Measurements from ENCODE around the gene WEE1. TPM values are rescaled to one million over a fixed set of nuclear protein-coding genes. Genes with fewer than 3 reads are reported as not detected.

Gene WEE1
- total RNA-seq, 1 donor from 2014 or later, result 111 TPM

DNA sequence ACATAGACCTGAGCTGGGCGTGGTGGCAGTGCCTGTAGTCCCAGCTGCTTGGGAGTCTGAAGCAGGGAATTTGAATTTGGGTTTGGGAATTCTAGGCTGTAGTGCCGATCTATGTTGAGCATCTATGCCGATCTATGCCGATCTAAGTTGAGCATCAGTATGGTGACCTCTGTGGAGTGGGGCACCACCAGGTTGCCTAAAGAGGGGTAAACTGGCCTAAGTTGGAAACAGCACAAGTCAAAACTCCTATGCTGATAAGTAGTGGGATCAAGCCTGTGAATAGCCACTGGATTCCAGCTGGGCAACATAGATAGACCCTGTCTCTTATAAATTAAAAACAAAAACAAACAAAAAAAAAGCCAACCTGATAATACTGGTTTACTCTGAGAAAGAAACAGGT, 7.4 kb downstream of the WEE1 start:
- Mint-ChIP-seq H3K9me3 (ENCODE audit: unreplicated experiment) (no peaks in the 10 kb centered on the region), H3K4me1 (ENCODE audit: unreplicated experiment) (peaks cover 38% of the 10 kb centered on the region), H3K4me3 (ENCODE audit: unreplicated experiment) (no peak overlapping the region), H3K36me3 (ENCODE audit: unreplicated experiment) (peaks cover 78% of the 10 kb centered on the region), H3K27me3 (ENCODE audit: unreplicated experiment) (no peaks in the 10 kb centered on the region), H3K27ac (ENCODE audit: unreplicated experiment) (peak overlapping the region; percentile 32)
- TF ChIP-seq, protein P1, sequence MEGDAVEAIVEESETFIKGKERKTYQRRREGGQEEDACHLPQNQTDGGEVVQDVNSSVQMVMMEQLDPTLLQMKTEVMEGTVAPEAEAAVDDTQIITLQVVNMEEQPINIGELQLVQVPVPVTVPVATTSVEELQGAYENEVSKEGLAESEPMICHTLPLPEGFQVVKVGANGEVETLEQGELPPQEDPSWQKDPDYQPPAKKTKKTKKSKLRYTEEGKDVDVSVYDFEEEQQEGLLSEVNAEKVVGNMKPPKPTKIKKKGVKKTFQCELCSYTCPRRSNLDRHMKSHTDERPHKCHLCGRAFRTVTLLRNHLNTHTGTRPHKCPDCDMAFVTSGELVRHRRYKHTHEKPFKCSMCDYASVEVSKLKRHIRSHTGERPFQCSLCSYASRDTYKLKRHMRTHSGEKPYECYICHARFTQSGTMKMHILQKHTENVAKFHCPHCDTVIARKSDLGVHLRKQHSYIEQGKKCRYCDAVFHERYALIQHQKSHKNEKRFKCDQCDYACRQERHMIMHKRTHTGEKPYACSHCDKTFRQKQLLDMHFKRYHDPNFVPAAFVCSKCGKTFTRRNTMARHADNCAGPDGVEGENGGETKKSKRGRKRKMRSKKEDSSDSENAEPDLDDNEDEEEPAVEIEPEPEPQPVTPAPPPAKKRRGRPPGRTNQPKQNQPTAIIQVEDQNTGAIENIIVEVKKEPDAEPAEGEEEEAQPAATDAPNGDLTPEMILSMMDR (IDR thresholded peaks at IDR 0.05), result no peak
- no peak for DNase-seq (ENCODE audit: extremely low spot score, unreplicated experiment)

DNA sequence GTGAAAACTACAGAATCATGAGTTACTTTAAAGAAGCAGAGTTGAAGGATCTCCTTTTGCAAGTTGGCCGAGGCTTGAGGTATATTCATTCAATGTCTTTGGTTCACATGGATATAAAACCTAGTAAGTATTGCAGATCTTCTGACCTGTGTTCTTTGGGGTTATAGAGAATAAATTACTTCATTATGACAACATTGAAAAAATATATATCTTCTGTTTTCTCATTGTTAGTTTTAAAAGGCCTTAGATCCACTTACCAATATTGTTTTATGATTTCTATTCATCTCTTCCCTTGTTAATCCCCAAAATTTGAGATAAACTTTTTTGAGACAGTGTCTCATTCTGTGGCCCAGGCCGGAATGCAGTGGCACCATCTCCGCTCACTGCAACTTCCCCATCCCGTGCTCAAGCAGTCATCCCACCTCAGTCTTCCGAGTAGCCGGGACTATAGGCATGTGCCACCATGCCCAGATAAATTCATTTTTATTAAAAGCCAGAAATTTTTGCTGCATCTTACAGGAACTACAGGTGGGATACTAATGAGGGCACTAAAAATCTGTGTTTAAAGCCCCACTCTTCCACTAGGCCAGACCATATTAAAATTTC, 8.2 kb downstream of the WEE1 start:
- H3K4me1 Mint-ChIP-seq (ENCODE audit: unreplicated experiment), result peaks cover 40% of the 10 kb centered on the region
- no peak overlapping the region for H3K4me3 Mint-ChIP-seq (ENCODE audit: unreplicated experiment)
- peaks cover 78% of the 10 kb centered on the region for H3K36me3 Mint-ChIP-seq (ENCODE audit: unreplicated experiment)
- no peak for DNase-seq (ENCODE audit: extremely low spot score, unreplicated experiment)
- H3K9me3 Mint-ChIP-seq (ENCODE audit: unreplicated experiment), result no peaks in the 10 kb centered on the region
- TF ChIP-seq, protein P1 (IDR thresholded peaks at IDR 0.05), result no peak
- H3K27me3 Mint-ChIP-seq (ENCODE audit: unreplicated experiment), result no peaks in the 10 kb centered on the region
- peak overlapping the region; percentile 48 for H3K27ac Mint-ChIP-seq (ENCODE audit: unreplicated experiment)

DNA sequence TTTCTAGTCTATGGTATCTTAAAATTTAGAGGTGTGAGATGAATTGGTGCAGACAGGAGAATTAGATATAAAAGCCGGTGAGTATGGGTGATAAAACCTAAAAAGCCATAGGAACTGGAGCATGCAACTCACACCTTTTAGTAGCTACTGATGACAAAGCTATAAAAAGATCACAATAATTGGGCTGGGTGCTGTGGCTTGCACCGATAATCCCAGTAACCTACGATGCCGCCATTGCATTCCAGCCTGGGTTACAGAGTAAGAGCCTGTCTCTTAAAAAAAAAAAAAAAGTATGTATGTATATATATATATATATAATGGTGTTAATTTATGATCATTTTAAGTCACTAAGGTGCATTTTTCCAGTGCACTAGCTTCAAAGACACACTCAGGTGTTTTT, 17.2 kb downstream of the WEE1 start:
- peaks cover 38% of the 10 kb centered on the region for H3K36me3 Mint-ChIP-seq (ENCODE audit: unreplicated experiment)
- TF ChIP-seq, protein P1 (IDR thresholded peaks at IDR 0.05), result no peak
- peaks cover 16% of the 10 kb centered on the region for H3K4me1 Mint-ChIP-seq (ENCODE audit: unreplicated experiment)
- no peak for DNase-seq (ENCODE audit: extremely low spot score, unreplicated experiment)
- no peaks in the 10 kb centered on the region for H3K27me3 Mint-ChIP-seq (ENCODE audit: unreplicated experiment)
- no peaks in the 10 kb centered on the region for H3K9me3 Mint-ChIP-seq (ENCODE audit: unreplicated experiment)
- H3K27ac Mint-ChIP-seq (ENCODE audit: unreplicated experiment), result no peak overlapping the region
- no peak overlapping the region for H3K4me3 Mint-ChIP-seq (ENCODE audit: unreplicated experiment)

DNA sequence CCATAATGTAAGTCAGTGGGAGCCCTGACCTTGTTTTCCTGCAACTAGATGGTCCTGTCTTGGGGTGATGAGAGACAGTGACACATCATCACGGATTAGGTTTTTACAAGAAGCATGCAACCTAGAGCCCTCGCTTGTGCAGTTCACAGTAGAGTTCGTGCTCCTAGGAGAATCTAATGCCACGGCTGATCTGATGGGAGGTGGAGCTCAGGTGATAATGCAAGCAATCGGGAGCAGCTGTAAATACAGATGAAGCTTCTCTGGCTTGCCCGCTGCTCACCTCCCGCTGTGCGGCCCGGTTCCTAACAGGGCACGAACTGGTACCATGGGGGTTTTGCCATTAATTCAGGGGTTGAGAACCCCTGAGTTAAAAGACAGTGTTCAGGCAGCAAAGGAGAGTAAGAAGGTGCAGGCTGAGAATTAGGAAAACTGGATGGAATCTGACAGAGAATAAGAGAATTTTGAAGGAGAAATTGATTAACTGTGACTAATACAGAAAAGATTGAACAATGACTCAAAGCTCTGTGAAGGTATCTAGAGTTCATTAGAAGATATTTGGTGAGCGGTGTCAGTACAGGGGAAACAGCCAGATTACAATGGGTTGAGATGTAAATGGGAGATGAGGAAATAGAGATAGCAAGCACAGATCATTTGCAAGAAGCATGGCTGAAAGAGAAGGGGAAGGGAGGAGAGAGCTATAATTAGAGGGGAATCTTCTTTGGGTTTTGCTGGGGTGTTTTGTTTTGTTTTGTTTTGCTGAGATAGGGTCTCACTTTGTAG, 21.0 kb downstream of the WEE1 start:
- TF ChIP-seq, protein P1 (IDR thresholded peaks at IDR 0.05), result no peak
- Mint-ChIP-seq H3K27me3 (ENCODE audit: unreplicated experiment) (no peaks in the 10 kb centered on the region), H3K4me1 (ENCODE audit: unreplicated experiment) (peaks cover 11% of the 10 kb centered on the region), H3K9me3 (ENCODE audit: unreplicated experiment) (no peaks in the 10 kb centered on the region), H3K4me3 (ENCODE audit: unreplicated experiment) (no peak overlapping the region), H3K27ac (ENCODE audit: unreplicated experiment) (no peak overlapping the region), H3K36me3 (ENCODE audit: unreplicated experiment) (peaks cover 8% of the 10 kb centered on the region)
- no peak for DNase-seq (ENCODE audit: extremely low spot score, unreplicated experiment)

DNA sequence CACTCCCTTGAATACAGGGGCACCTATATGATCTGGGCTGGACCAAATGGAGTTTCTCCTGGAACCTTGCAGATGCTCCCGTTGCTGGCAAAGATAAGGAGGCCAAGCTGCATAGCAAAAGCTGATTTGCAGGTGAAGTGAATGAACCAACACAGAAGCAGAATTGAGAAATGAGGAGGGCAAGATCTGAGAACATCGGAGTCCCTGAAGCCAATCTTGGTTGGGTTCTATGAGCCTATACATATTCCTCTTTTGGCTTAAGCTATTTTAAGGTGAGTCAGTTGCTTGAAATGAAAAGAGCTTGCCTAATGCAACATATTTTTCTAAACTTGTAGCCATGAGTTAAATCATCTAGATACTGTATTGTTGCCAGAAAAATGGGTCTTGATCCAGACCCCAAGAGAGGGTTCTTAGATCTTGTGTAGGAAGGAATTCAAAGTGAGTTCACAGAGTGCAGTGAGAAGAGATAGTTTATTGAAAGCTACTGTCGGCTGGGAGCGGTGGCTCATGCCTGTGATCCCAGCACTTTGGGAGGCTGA, 23.5 kb downstream of the WEE1 start:
- Mint-ChIP-seq H3K4me1 (ENCODE audit: unreplicated experiment) (peaks cover 26% of the 10 kb centered on the region), H3K4me3 (ENCODE audit: unreplicated experiment) (no peak overlapping the region), H3K27ac (ENCODE audit: unreplicated experiment) (no peak overlapping the region), H3K9me3 (ENCODE audit: unreplicated experiment) (no peaks in the 10 kb centered on the region), H3K36me3 (ENCODE audit: unreplicated experiment) (no peaks in the 10 kb centered on the region), H3K27me3 (ENCODE audit: unreplicated experiment) (no peaks in the 10 kb centered on the region)
- TF ChIP-seq, protein P1 (IDR thresholded peaks at IDR 0.05), result no peak
- DNase-seq (ENCODE audit: extremely low spot score, unreplicated experiment), result no peak

All from osteocyte (in vitro differentiated cells).